ENCODE measurements around the gene CHID1. TPM values are rescaled to one million over a fixed set of nuclear protein-coding genes. Genes with fewer than 3 reads are reported as not detected.

The CHID1 gene
- 10 to 100 TPM; 38.2 to 39.2 TPM for total RNA-seq

DNA sequence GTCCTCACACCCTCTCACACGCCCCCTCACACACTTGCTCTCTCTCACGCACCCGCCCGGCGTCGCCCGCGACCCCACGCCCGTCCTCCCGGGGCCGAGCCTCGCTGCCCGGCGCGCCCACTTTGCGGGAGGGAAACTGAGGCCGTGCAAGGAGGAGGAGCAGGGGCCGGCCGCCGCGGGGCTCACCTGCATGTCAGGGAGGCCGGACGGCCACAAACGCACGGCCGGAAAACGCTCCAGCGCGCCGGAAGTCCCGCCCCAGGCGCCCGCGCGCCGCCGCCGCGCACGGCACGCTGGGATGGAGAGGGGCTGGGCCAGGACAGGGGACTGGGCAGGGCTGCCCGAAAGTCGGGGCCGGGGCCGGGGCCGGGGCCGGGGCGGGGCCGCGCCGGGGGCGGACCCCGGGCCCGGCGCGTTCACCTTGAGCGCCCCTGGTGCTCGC is at the start of gene CHID1:
Gene CHID1, minus strand, starts transcription at position 222 of the 442 bp plus-strand sequence. CDS start 5,994 bp downstream, outside the sequence.
- Mint-ChIP-seq H3K9me3 (no peaks in the 10 kb centered on the region), H3K27ac (peak within 1 kb of the TSS; percentile 81), H3K27me3 (no peaks in the 10 kb centered on the region), H3K36me3 (ENCODE audit: low read depth) (peaks cover 1% of the 10 kb centered on the region), H3K4me1 (peaks cover 25% of the 10 kb centered on the region), H3K4me3 (peak within 1 kb of the TSS; percentile 90)
- ChIA-PET POLR2A (interaction anchor here (0.6 to 1.7 kb wide), 5 partner anchors 15 to 398 kb away, joined by 3 to 6 read pairs (median 4); partner anchors contain the start of genes AP2A2, TOLLIP and TSPAN4), CTCF (interaction anchor here (1.2 to 3.5 kb wide), 3 partner anchors 10 to 17 kb away, joined by 5 to 18 read pairs (median 6); partner anchors contain the start of gene AP2A2)
- peak; percentile 88 for DNase-seq

DNA sequence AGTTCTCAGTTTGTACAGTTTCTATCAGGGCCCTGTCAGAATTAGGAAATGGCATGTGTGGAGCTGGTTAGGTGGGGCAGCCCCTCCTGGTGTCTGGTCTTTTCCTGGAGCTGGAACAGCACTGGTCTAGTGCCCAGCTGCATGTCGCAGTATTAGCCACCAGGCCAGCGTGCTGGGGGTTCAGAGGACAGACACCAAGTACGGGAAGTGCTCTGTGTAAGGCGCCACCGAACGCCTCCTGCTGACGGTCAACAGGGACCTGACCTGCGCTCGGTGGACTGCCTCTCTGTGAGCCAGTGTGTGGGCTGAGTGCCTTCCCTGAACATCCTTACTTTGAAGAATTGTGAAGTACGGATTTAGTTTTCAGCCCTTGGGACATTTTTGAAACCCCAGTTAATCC is 49.0 kb upstream of the CHID1 start:
- CTCF ChIA-PET: no interaction called here
- H3K27ac Mint-ChIP-seq: no peak overlapping the region
- no peak overlapping the region for H3K4me3 Mint-ChIP-seq
- H3K9me3 Mint-ChIP-seq: no peaks in the 10 kb centered on the region
- no peak for DNase-seq
- POLR2A ChIA-PET: no interaction called here
- peaks cover 23% of the 10 kb centered on the region for H3K36me3 Mint-ChIP-seq (ENCODE audit: low read depth)
- no peaks in the 10 kb centered on the region for H3K4me1 Mint-ChIP-seq
- no peaks in the 10 kb centered on the region for H3K27me3 Mint-ChIP-seq

DNA sequence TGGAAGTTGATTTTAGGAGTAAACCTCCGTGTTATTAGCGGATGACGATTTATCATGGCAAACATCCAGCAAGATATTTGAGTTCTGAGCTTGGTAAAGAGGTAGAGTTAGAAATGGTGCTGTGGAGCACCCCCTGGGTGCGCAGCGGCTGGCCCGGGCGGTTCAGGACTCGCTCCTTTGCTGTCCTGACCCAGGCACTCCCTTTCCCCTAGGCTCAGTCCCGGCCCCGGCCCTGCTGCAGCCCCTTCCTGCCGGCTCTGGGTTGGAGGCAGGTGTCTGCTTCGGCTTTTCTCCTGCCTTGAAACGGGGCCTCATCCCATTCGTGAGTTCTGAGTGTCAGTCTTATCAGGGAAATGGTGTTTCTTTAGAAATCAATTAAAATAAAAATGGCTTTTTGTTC is 48.4 kb upstream of the CHID1 start:
- Mint-ChIP-seq H3K36me3 (ENCODE audit: low read depth) (peaks cover 17% of the 10 kb centered on the region), H3K27me3 (no peaks in the 10 kb centered on the region), H3K27ac (no peak overlapping the region), H3K4me3 (no peak overlapping the region), H3K4me1 (peaks cover 5% of the 10 kb centered on the region), H3K9me3 (no peaks in the 10 kb centered on the region)
- POLR2A ChIA-PET: no interaction called here
- DNase-seq: no peak
- CTCF ChIA-PET: no interaction called here

DNA sequence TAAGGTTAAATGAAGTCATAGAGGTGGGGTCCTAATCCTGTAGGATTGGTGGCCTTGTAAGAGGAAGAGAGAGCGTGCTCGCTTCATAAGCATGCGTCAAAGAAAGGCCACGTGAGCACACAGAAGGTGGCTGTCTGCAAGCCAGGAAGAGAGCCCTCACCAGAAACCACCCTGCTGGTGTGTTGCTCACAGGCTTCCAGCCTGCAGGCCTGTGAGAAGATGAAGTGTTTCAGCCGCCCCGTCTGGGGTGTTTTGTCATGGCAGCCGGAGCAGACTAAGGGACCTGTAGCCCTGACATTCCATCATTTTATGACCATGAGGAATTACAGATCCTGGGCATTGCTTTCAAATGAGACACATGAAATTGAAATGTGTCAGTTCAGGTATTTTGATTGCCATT is 47.5 kb upstream of the CHID1 start:
- Mint-ChIP-seq H3K36me3 (ENCODE audit: low read depth) (peaks cover 10% of the 10 kb centered on the region), H3K9me3 (no peaks in the 10 kb centered on the region), H3K4me1 (peaks cover 5% of the 10 kb centered on the region), H3K4me3 (no peak overlapping the region), H3K27me3 (no peaks in the 10 kb centered on the region), H3K27ac (no peak overlapping the region)
- DNase-seq: no peak
- CTCF ChIA-PET: no interaction called here
- POLR2A ChIA-PET: no interaction called here

DNA sequence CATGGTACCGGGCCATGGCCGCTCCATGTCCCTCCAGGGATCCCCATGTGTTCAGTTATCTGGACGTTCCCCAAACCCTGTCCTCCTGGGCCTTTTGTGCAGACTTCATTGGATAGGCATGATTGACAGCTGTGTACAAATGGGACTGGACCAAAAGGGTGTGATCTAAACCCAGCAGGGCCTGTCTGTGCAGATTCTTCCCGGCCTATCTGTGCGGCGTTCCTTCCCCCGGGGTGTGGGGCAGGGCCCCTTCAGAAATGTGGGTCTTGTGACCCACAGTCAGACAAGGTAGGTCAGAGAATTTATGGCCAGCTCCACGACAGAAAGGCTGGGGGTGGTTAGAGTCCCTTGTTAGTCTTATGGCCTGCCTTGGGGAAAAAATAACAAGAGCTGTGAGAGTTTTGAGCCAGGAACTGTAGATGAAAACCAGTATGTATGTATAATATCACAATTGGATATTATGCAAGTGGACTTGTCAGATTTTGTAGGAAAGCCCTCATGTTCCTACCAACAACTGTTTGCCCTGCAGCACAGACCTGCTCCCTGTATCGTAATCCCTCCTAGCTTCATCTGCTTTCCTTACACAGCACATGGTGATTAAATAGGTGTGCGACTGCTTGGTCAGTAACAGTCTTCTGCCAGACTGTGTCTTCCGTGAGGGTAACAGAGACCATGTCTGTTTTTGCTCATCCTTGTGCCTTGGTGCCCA is 46.8 kb upstream of the CHID1 start:
- ChIA-PET CTCF (no interaction called here), POLR2A (no interaction called here)
- Mint-ChIP-seq H3K9me3 (no peaks in the 10 kb centered on the region), H3K27ac (no peak overlapping the region), H3K36me3 (ENCODE audit: low read depth) (peaks cover 8% of the 10 kb centered on the region), H3K4me1 (peaks cover 5% of the 10 kb centered on the region), H3K27me3 (no peaks in the 10 kb centered on the region), H3K4me3 (no peak overlapping the region)
- no peak for DNase-seq

DNA sequence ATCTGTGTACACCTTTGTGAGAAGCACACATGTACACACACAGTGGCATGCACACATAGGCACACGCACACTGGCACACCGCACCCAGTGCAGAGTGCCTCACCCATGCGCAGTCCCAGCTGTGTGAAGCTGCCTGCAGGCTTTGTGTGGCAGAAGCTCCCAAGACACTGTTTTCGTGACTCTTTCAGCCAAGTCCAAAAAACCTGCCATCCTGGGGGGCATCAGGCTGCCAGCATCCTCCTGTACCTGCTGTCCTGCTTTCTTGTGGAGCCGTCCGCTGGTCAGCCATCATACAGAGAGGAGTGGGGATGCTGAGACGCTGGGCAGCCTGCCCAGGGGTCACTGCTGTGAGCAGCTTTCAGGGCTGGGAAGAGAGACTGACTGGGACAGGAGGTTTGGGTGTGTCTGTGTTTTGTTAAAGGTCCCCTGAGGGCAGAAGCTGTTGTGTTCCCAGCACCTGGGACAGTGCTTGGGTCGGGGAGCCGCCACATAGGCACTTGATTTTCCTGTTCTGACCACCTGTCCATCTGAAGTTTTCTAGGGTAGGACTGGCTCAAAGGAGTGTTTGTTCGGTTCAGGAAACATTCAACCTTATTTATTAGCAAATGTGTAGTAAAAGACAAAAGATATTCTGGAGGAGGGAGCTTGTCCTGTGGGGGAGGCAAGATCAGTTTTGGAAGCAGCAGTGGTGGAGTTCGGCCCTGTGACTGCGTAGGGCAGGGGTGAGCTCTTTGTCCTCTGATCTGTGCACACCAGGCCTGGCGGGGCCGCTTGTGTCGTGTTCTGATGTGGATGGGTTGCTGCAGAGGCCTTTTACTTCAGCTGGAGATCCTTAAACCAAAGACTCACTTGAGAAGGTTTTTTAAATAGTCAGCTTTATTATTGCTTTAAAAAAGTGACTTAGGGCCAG is 44.8 kb upstream of the CHID1 start:
- ChIA-PET POLR2A (no interaction called here), CTCF (no interaction called here)
- peaks cover 5% of the 10 kb centered on the region for H3K4me1 Mint-ChIP-seq
- H3K4me3 Mint-ChIP-seq: no peak overlapping the region
- H3K9me3 Mint-ChIP-seq: no peaks in the 10 kb centered on the region
- H3K27me3 Mint-ChIP-seq: no peaks in the 10 kb centered on the region
- DNase-seq: no peak
- peaks cover 3% of the 10 kb centered on the region for H3K36me3 Mint-ChIP-seq (ENCODE audit: low read depth)
- H3K27ac Mint-ChIP-seq: no peak overlapping the region

DNA sequence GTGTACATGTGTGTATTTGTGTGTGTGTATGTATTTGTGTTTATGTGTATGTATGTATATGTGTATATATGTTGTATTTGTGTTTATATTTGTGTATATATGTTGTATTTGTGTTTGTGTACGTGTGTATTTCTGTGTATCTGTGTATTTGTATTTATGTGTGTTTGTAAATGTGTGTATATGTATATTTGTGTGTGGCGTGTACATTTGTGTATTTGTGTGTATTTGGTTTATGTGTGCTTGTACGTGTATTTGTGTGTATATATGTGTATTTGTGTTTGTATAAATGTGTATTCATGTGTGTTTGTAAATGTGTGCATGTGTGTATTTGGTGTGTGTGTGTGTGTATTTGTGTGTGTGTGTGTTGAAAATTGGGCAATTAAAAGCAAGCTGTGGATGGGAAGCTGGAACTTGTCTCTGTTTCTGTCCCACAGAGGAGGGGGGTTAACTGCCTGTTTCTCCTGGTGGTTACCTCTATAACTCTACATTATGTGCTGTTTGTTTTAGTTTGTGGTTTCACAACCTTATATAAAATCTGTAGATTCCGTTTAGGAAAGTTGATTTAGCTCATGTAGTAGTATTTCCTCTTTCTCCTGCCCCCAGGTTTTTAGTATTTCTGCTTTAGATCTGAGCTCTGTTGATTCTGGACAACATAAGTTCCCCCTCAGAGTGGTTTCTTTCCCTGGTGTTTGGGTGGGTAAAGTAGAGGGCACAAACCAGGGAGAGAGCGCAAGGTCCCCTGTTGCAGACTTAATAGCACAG is 44.0 kb upstream of the CHID1 start:
- ChIA-PET POLR2A (no interaction called here), CTCF (no interaction called here)
- Mint-ChIP-seq H3K9me3 (peaks cover 5% of the 10 kb centered on the region), H3K27me3 (no peaks in the 10 kb centered on the region), H3K4me3 (no peak overlapping the region), H3K36me3 (ENCODE audit: low read depth) (peaks cover 8% of the 10 kb centered on the region), H3K4me1 (peaks cover 5% of the 10 kb centered on the region), H3K27ac (no peak overlapping the region)
- DNase-seq: no peak

DNA sequence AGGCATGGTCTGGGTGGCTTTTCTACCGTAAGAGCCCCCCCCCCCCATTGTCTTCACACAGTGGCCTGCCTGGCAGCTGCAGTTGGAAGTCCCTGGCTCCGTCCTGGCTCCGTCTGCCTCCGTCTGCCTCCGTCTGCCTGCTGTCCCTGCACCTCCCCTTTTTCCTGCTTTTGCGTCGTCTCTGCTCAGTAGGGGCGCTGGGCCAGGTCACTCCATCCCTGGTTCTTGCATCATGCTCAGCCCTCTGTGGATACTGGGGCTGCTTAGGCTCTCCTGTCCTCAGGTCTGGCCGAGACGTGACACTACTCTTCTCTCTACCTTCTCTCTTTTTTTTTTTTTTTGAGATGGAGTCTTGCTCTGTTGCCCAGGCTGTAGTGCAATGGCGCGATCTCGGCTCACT is 42.9 kb upstream of the CHID1 start:
- CTCF ChIA-PET: no interaction called here
- H3K4me1 Mint-ChIP-seq: peaks cover 5% of the 10 kb centered on the region

DNA sequence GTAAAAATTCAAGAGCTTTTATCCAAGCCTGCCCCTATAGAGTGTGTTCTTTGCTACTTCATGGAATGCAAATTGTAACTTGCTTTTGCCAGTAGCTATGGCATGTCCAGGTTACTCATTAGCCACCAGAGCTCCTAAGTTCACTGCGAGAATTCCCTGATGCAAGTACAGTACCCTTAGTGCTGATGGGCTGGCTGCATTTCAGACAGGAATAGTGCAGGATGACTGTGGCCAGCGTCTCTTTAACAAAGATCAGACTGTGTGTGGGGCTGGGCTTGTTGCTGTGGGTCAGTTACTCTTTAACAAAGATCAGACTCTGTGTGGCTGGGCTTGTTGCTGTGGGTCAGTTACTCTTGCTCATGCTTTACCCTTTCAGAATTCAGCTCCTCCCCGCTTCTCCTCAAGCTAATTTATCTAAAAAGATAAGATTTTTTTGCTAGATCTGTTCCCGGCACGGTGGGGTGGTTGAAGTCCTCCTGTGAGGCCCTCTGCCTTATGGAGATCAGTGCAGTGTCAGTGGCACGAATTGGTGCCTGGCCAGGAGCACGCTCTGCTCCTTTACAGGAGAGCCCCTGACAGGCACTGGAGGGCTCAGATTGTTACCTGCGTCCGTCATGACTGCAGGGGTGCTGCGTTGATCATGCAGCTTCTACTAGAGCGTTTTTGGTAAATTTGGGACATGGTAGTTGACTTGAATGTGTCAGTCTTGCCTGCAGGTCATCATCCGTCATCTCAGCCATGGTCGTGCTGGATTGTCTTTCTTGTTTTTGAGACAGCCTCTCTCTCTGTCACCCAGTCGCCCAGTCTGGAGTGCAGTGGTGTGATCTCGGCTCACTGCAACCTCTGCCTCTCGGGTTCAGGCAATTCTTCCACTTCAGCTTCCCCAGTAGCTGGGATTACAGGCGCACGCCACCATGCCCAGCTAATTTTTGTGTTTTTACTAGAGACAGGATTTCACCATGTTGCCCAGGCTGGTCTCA is 42.1 kb upstream of the CHID1 start:
- H3K9me3 Mint-ChIP-seq: peaks cover 11% of the 10 kb centered on the region
- no peak overlapping the region for H3K27ac Mint-ChIP-seq
- H3K4me3 Mint-ChIP-seq: no peak overlapping the region
- peaks cover 21% of the 10 kb centered on the region for H3K36me3 Mint-ChIP-seq (ENCODE audit: low read depth)
- CTCF ChIA-PET: no interaction called here
- peaks cover 5% of the 10 kb centered on the region for H3K4me1 Mint-ChIP-seq
- POLR2A ChIA-PET: no interaction called here
- H3K27me3 Mint-ChIP-seq: no peaks in the 10 kb centered on the region
- no peak for DNase-seq

More for the DNA sequence above, 42.9 kb upstream of the CHID1 start:
- no peak for DNase-seq
- no peak overlapping the region for H3K27ac Mint-ChIP-seq
- no peak overlapping the region for H3K4me3 Mint-ChIP-seq
- peaks cover 15% of the 10 kb centered on the region for H3K36me3 Mint-ChIP-seq (ENCODE audit: low read depth)
- POLR2A ChIA-PET: interaction anchor here (0.6 kb wide), 1 partner anchor 29 kb away, joined by 3 read pairs; no protein-coding TSS in a partner anchor
- H3K9me3 Mint-ChIP-seq: peaks cover 9% of the 10 kb centered on the region
- H3K27me3 Mint-ChIP-seq: no peaks in the 10 kb centered on the region

DNA sequence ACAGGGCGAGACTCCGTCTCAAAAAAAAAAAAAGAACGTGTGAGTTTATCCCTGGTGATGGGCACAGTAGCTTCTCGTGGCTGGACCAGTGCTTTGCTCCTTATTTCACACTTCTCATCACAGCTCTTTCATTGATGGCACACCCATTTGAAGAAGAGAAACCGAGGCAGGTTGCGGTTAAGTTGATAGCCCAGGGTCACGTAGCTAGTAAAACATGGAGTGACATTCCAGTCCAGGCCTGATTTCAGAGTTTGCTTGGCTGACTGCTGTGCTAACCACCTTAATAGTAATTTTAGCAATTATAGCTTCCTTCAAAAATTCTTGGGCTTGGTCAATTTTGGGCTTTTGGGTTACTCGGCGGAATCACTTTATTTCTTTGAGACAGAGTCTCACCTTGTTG is 40.9 kb upstream of the CHID1 start:
- Mint-ChIP-seq H3K4me3 (no peak overlapping the region), H3K27ac (no peak overlapping the region), H3K36me3 (ENCODE audit: low read depth) (peaks cover 24% of the 10 kb centered on the region), H3K27me3 (no peaks in the 10 kb centered on the region), H3K9me3 (peaks cover 11% of the 10 kb centered on the region), H3K4me1 (peaks cover 5% of the 10 kb centered on the region)
- POLR2A ChIA-PET: no interaction called here
- CTCF ChIA-PET: no interaction called here
- DNase-seq: no peak

DNA sequence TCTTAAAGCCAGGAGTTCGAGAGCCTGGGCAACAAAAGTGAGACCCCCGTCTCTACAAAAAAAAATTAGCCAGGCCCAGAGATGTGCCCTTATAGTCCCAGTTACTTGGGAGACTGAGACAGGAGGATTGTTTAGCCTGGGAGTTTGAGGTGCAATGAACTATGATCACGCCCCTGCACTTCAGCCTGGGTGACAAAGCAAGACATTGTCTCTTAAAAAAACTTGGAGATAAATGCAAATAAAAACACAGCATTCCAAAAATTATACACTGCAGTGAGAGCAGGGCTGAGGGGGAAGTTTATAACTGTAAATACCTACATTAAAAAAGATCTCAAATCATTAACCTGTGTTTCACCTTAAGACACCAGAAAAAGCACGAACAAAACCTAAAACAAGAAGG is 37.1 kb upstream of the CHID1 start:
- Mint-ChIP-seq H3K4me1 (peaks cover 3% of the 10 kb centered on the region), H3K27me3 (no peaks in the 10 kb centered on the region)

DNA sequence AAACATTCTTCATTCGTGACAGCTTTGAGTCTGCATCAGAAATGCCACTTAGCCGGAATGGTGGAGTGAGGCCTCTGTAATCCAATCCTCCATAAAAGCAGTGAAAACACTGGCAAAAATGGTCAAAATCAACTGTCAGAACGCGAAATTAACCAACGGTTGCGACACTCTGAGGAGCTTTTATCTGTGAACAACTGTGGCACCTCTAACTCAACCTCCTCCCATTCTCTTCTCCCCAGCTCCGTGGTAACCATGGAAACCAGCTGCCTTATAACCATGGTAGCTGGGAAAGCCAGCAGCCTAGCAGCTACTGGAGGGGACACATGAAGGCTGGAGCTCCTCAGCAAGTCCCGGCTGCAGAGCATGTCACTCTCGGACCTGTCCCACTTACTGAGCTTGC is 35.4 kb upstream of the CHID1 start:
- Mint-ChIP-seq H3K9me3 (peaks cover 11% of the 10 kb centered on the region), H3K27me3 (no peaks in the 10 kb centered on the region), H3K4me1 (peaks cover 3% of the 10 kb centered on the region), H3K4me3 (no peak overlapping the region), H3K27ac (no peak overlapping the region), H3K36me3 (ENCODE audit: low read depth) (peaks cover 56% of the 10 kb centered on the region)
- DNase-seq: no peak
- ChIA-PET CTCF (no interaction called here), POLR2A (no interaction called here)

More for the DNA sequence above, 37.1 kb upstream of the CHID1 start:
- peaks cover 51% of the 10 kb centered on the region for H3K36me3 Mint-ChIP-seq (ENCODE audit: low read depth)
- H3K9me3 Mint-ChIP-seq: peaks cover 11% of the 10 kb centered on the region
- no peak for DNase-seq
- H3K27ac Mint-ChIP-seq: no peak overlapping the region
- POLR2A ChIA-PET: no interaction called here
- CTCF ChIA-PET: no interaction called here
- no peak overlapping the region for H3K4me3 Mint-ChIP-seq

Measured in activated CD4-positive, alpha-beta memory T cell treated with anti-CD3 and anti-CD28 coated beads, Interleukin-2, amount 10 ng/mL, durations not matched to agents 7 days and 5 days (primary cell).